Measurements from ENCODE around the gene MTUS2.

- no peak for TF ChIP-seq CTCF (IDR thresholded peaks at IDR 0.05)
- TF ChIP-seq EP300 (IDR thresholded peaks at IDR 0.05) = no peak
Measured at GRCh38 chr13:29504691-29505090, 684.6 kb downstream of the MTUS2 start.
